ENCODE results near the gene MCOLN2. TPM values are rescaled to one million over a fixed set of nuclear protein-coding genes. Genes with fewer than 3 reads are reported as not detected.

The MCOLN2 gene
- total RNA-seq, 1 donor = 1.8 TPM

- Histone ChIP-seq H3K27me3 (ENCODE audit: insufficient read depth, low read length) (peaks cover 5% of the 10 kb centered on the region), H3K79me2 (ENCODE audit: insufficient read depth, low read length) (no peaks in the 10 kb centered on the region), H4K20me1 (ENCODE audit: insufficient read depth, low read length) (no peaks in the 10 kb centered on the region), H3K4me3 (ENCODE audit: insufficient read depth, low read length) (no peak overlapping the region), H3K27ac (ENCODE audit: low read depth, low read length) (no peak overlapping the region), H3K4me1 (ENCODE audit: insufficient read depth, low read length) (no peaks in the 10 kb centered on the region), H3K9me3 (ENCODE audit: low read depth, low read length) (no peaks in the 10 kb centered on the region), H3K36me3 (ENCODE audit: insufficient read depth, low read length) (no peaks in the 10 kb centered on the region), H2AFZ (ENCODE audit: low read length) (no peak overlapping the region), H3K4me2 (ENCODE audit: insufficient read depth, low read length) (no peak overlapping the region)
- TF ChIP-seq CTCF (IDR thresholded peaks at IDR 0.05; ENCODE audit: extremely low read depth, low read depth, low read length) = no peak
- DNase-seq (ENCODE audit: insufficient read length, low spot score, missing footprints) = no peak
These were observed 11.5 kb downstream of the MCOLN2 start for GRCh38 chr1:84985365-84985764.

- Histone ChIP-seq H3K79me2 (ENCODE audit: insufficient read depth, low read length) (no peaks in the 10 kb centered on the region), H3K36me3 (ENCODE audit: insufficient read depth, low read length) (no peaks in the 10 kb centered on the region), H3K4me2 (ENCODE audit: insufficient read depth, low read length) (no peak overlapping the region), H3K4me1 (ENCODE audit: insufficient read depth, low read length) (no peaks in the 10 kb centered on the region), H3K4me3 (ENCODE audit: insufficient read depth, low read length) (no peak overlapping the region), H4K20me1 (ENCODE audit: insufficient read depth, low read length) (no peaks in the 10 kb centered on the region), H3K9me3 (ENCODE audit: low read depth, low read length) (no peaks in the 10 kb centered on the region), H3K27ac (ENCODE audit: low read depth, low read length) (no peak overlapping the region), H2AFZ (ENCODE audit: low read length) (no peak overlapping the region), H3K27me3 (ENCODE audit: insufficient read depth, low read length) (peaks cover 10% of the 10 kb centered on the region)
- TF ChIP-seq CTCF (IDR thresholded peaks at IDR 0.05; ENCODE audit: extremely low read depth, low read depth, low read length) = no peak
- no peak for DNase-seq (ENCODE audit: insufficient read length, low spot score, missing footprints)
These were observed 14.5 kb downstream of the MCOLN2 start for GRCh38 chr1:84982395-84982794.

- no peaks in the 10 kb centered on the region for H3K36me3 ChIP-seq (ENCODE audit: insufficient read depth, low read length)
- peaks cover 2% of the 10 kb centered on the region for H3K27me3 ChIP-seq (ENCODE audit: insufficient read depth, low read length)
- no peak overlapping the region for H2AFZ ChIP-seq (ENCODE audit: low read length)
- peaks cover 14% of the 10 kb centered on the region for H3K4me1 ChIP-seq (ENCODE audit: insufficient read depth, low read length)
- no peak overlapping the region for H3K27ac ChIP-seq (ENCODE audit: low read depth, low read length)
- no peak for DNase-seq (ENCODE audit: insufficient read length, low spot score, missing footprints)
- no peaks in the 10 kb centered on the region for H3K79me2 ChIP-seq (ENCODE audit: insufficient read depth, low read length)
- H3K4me2 ChIP-seq (ENCODE audit: insufficient read depth, low read length) = no peak overlapping the region
- H4K20me1 ChIP-seq (ENCODE audit: insufficient read depth, low read length) = no peaks in the 10 kb centered on the region
- no peak for TF ChIP-seq CTCF (IDR thresholded peaks at IDR 0.05; ENCODE audit: extremely low read depth, low read depth, low read length)
- no peak overlapping the region for H3K4me3 ChIP-seq (ENCODE audit: insufficient read depth, low read length)
- no peaks in the 10 kb centered on the region for H3K9me3 ChIP-seq (ENCODE audit: low read depth, low read length)
These were observed 21.9 kb downstream of the MCOLN2 start for GRCh38 chr1:84975035-84975434.

- no peak for DNase-seq (ENCODE audit: insufficient read length, low spot score, missing footprints)
- Histone ChIP-seq H3K9me3 (ENCODE audit: low read depth, low read length) (no peaks in the 10 kb centered on the region), H3K4me1 (ENCODE audit: insufficient read depth, low read length) (peaks cover 14% of the 10 kb centered on the region), H3K27ac (ENCODE audit: low read depth, low read length) (no peak overlapping the region), H4K20me1 (ENCODE audit: insufficient read depth, low read length) (no peaks in the 10 kb centered on the region), H3K27me3 (ENCODE audit: insufficient read depth, low read length) (no peaks in the 10 kb centered on the region), H3K4me3 (ENCODE audit: insufficient read depth, low read length) (no peak overlapping the region), H3K79me2 (ENCODE audit: insufficient read depth, low read length) (no peaks in the 10 kb centered on the region), H2AFZ (ENCODE audit: low read length) (no peak overlapping the region), H3K4me2 (ENCODE audit: insufficient read depth, low read length) (no peak overlapping the region), H3K36me3 (ENCODE audit: insufficient read depth, low read length) (no peaks in the 10 kb centered on the region)
- peak; percentile 15 for TF ChIP-seq CTCF (IDR thresholded peaks at IDR 0.05; ENCODE audit: extremely low read depth, low read depth, low read length)
These were observed 23.2 kb downstream of the MCOLN2 start for GRCh38 chr1:84973498-84974334.

Measured in osteoblast (primary cell).